IMR-90 (cell line): ENCODE data around the gene VILL. TPM values are rescaled to one million over a fixed set of nuclear protein-coding genes. Genes with fewer than 3 reads are reported as not detected.

ENCODE experiments used
- ATAC-seq: fragments of 200-7000 bp; cut with Tn5 transposase; 2 replicates; pipeline ENCODE4 v1.9.1; 2020; ENCODE audit warnings: low read depth, mild to moderate bottlenecking, moderate library complexity
- BruUV-seq: library from RNA; stranded (reverse); fragments of 400-500 nt; replicated peaks from 2 replicates; lab custom pipeline; 2021; lab: Mats Ljungman, UMichigan
- CTCF ChIA-PET: fragments of 300-600 bp; formaldehyde crosslinking; extraction: SDS; loops from one replicate; lab custom pipeline; 2021; ENCODE audit warnings: antibody characterized with exemption; lab: Yijun Ruan, JAX
- POLR2A ChIA-PET: fragments of 300-600 bp; sonication (Branson Sonifier 250); formaldehyde crosslinking; loops from one replicate; lab custom pipeline; 2022; ENCODE audit warnings: antibody characterized with exemption; ENCODE audit not compliant: unreplicated experiment; lab: Charles Lee
- DNase-seq: peaks from one replicate; pipeline ENCODE4 v3.0.0; 2013
- H2AFZ ChIP-seq: replicated peaks from 2 replicates; pipeline ENCODE3; 2013; ENCODE audit warnings: low read length, mild to moderate bottlenecking; ENCODE audit not compliant: poor library complexity
- H2AK5ac ChIP-seq: 2 replicates; pipeline ENCODE4 v1.6.1; 2013; ENCODE audit warnings: low read depth, low read length, inconsistent platforms
- H2AK9ac ChIP-seq: replicated peaks from 2 replicates; pipeline ENCODE3; 2013; ENCODE audit warnings: mild to moderate bottlenecking, low read depth, low read length, moderate library complexity; ENCODE audit not compliant: poor library complexity
- H2BK120ac ChIP-seq: 2 replicates; pipeline ENCODE4 v1.6.1; 2013; ENCODE audit warnings: low read depth, low read length, inconsistent platforms
- H2BK15ac ChIP-seq: 3 replicates; pipeline ENCODE4 v1.6.1; 2013; ENCODE audit warnings: low read depth, low read length, inconsistent platforms
- H2BK20ac ChIP-seq: 2 replicates; pipeline ENCODE4 v1.6.1; 2013; ENCODE audit warnings: low read depth, mild to moderate bottlenecking, inconsistent platforms, low read length, moderate library complexity
- H2BK5ac ChIP-seq: 2 replicates; pipeline ENCODE4 v1.6.1; 2013; ENCODE audit warnings: mild to moderate bottlenecking, low read depth, low read length, inconsistent platforms; ENCODE audit not compliant: poor library complexity, severe bottlenecking
- H3K14ac ChIP-seq: replicated peaks from 2 replicates; pipeline ENCODE4 v1.6.1; 2013; ENCODE audit warnings: low read depth, low read length, inconsistent platforms
- H3K18ac ChIP-seq: 2 replicates; pipeline ENCODE4 v1.6.1; 2013; ENCODE audit warnings: low read depth, low read length, control low read depth
- H3K23ac ChIP-seq: 2 replicates; pipeline ENCODE4 v1.6.1; 2013; ENCODE audit warnings: low read depth, low read length, inconsistent platforms
- H3K27ac ChIP-seq: 2 replicates; pipeline ENCODE4 v1.5.1; 2013; ENCODE audit warnings: mild to moderate bottlenecking, control low read depth, low read length; ENCODE audit not compliant: insufficient read depth
- H3K27me3 ChIP-seq: 2 replicates; pipeline ENCODE4 v1.6.1; 2013; ENCODE audit warnings: low read length; ENCODE audit not compliant: control insufficient read depth, insufficient read depth
- H3K36me3 ChIP-seq: 2 replicates; pipeline ENCODE4 v1.6.1; 2013; ENCODE audit warnings: low read length, mixed read lengths; ENCODE audit not compliant: control insufficient read depth, insufficient read depth
- H3K4ac ChIP-seq: 2 replicates; pipeline ENCODE4 v1.6.1; 2013; ENCODE audit warnings: low read depth, low read length, inconsistent platforms
- H3K4me1 ChIP-seq: 2 replicates; pipeline ENCODE4 v1.6.1; 2013; ENCODE audit warnings: low read length, mixed read lengths; ENCODE audit not compliant: control insufficient read depth, insufficient read depth
- H3K4me2 ChIP-seq: 2 replicates; pipeline ENCODE4 v1.6.1; 2013; ENCODE audit warnings: low read depth, mild to moderate bottlenecking, control low read depth, low read length, moderate library complexity
- H3K4me3 ChIP-seq: 2 replicates; pipeline ENCODE4 v1.5.1; 2013; ENCODE audit warnings: low read depth, mild to moderate bottlenecking, control low read depth, low read length, moderate library complexity; ENCODE audit not compliant: insufficient read depth
- H3K56ac ChIP-seq: 2 replicates; pipeline ENCODE4 v1.6.1; 2013; ENCODE audit warnings: low read length, inconsistent platforms; ENCODE audit not compliant: insufficient read depth; ENCODE audit errors: extremely low read depth
- H3K79me1 ChIP-seq, 2 experiments: 2 replicates each; pipeline ENCODE4 v1.6.1; 2013; ENCODE audit warnings: low read length in 2 of 2, inconsistent platforms in 1 of 2, low read depth in 1 of 2
- H3K9ac ChIP-seq: 2 replicates; pipeline ENCODE4 v1.6.1; 2013; ENCODE audit warnings: low read depth, low read length, control low read depth
- H3K9me1 ChIP-seq: 2 replicates; pipeline ENCODE4 v1.6.1; 2013; ENCODE audit warnings: low read length, inconsistent platforms; ENCODE audit not compliant: insufficient read depth
- H3K9me3 ChIP-seq: 2 replicates; pipeline ENCODE4 v1.6.1; 2013; ENCODE audit warnings: low read length; ENCODE audit not compliant: control insufficient read depth, insufficient read depth
- H4K20me1 ChIP-seq: 2 replicates; pipeline ENCODE4 v1.6.1; 2013; ENCODE audit warnings: low read length, inconsistent platforms; ENCODE audit not compliant: insufficient read depth
- H4K5ac ChIP-seq: 2 replicates; pipeline ENCODE4 v1.6.1; 2013; ENCODE audit warnings: mild to moderate bottlenecking, low read depth, low read length, control low read depth
- H4K8ac ChIP-seq, 2 experiments: 2 replicates each; pipeline ENCODE4 v1.6.1; 2013; ENCODE audit warnings: low read depth in 2 of 2, low read length in 2 of 2, control low read depth in 1 of 2, inconsistent platforms in 1 of 2
- H4K91ac ChIP-seq: 2 replicates; pipeline ENCODE4 v1.6.1; 2013; ENCODE audit warnings: low read depth, low read length, inconsistent platforms; ENCODE audit not compliant: insufficient read depth
- BHLHE40 ChIP-seq: fragments of 150-350 bp; IDR thresholded peaks from 2 replicates; pipeline ENCODE4 v1.6.1; 2016; ENCODE audit warnings: mild to moderate bottlenecking, low read depth, low read length
- CEBPB ChIP-seq: IDR thresholded peaks from 2 replicates; pipeline ENCODE4 v1.6.1; 2012; ENCODE audit warnings: low read depth, low read length, improper control_type of control experiment
- FOS ChIP-seq: fragments of 150-350 bp; IDR thresholded peaks from 2 replicates; pipeline ENCODE4 v1.6.1; 2016; ENCODE audit warnings: low read depth, low read length
- MAFK ChIP-seq: IDR thresholded peaks from 2 replicates; pipeline ENCODE4 v1.6.1; 2012; ENCODE audit warnings: low read depth, low read length, improper control_type of control experiment
- MAZ ChIP-seq: IDR thresholded peaks from 2 replicates; pipeline ENCODE4 v1.6.1; 2012; ENCODE audit warnings: low read depth, mild to moderate bottlenecking, low read length, improper control_type of control experiment, moderate library complexity, borderline replicate concordance
- NFE2L2 ChIP-seq: fragments of 150-350 bp; IDR thresholded peaks from 2 replicates; pipeline ENCODE4 v1.6.1; 2016; ENCODE audit warnings: low read depth, mild to moderate bottlenecking, low read length
- POLR2A ChIP-seq: IDR thresholded peaks from 2 replicates; pipeline ENCODE4 v1.6.1; 2012; ENCODE audit warnings: mild to moderate bottlenecking, low read depth, low read length
- RAD21 ChIP-seq: IDR thresholded peaks from 2 replicates; pipeline ENCODE4 v1.6.1; 2012; ENCODE audit warnings: low read length, improper control_type of control experiment
- RCOR1 ChIP-seq: IDR thresholded peaks from 2 replicates; pipeline ENCODE4 v1.6.1; 2012; ENCODE audit warnings: mild to moderate bottlenecking, low read length, improper control_type of control experiment; ENCODE audit not compliant: insufficient replicate concordance
- SMC3 ChIP-seq: fragments of 150-350 bp; IDR thresholded peaks from 2 replicates; pipeline ENCODE4 v1.6.1; 2016; ENCODE audit warnings: low read depth, mild to moderate bottlenecking, antibody characterized with exemption, low read length, moderate library complexity
- WGBS, 2 experiments: methylation state at CpG; one replicate each; pipeline versions ENCODE4 v1.1.5 to v1.1.7; 2013; ENCODE audit warnings: missing lambda C conversion rate in 2 of 2; ENCODE audit not compliant: insufficient read length in 1 of 2; ENCODE audit errors: extremely low coverage in 2 of 2; 5-methylcytosine and 5-hydroxymethylcytosine counted together
- dilution Hi-C: fragments of 300-500 bp; cut with HindIII; formaldehyde crosslinking; loops from one replicate; pipeline ENCODE4 v1.14.3; 2018; ENCODE audit warnings: low sequenced_read_pairs; ENCODE audit not compliant: unreplicated experiment
- in situ Hi-C: fragments of 300-500 bp; cut with MboI; formaldehyde crosslinking; loops from 3 replicates; pipeline ENCODE4 v1.14.3; 2019; ENCODE audit warnings: low sequenced_read_pairs, inconsistent platforms, mixed read lengths
- intact Hi-C: fragments of 100-400 bp; cut with micrococcal nuclease; formaldehyde crosslinking; loops from 2 replicates; pipeline ENCODE4 v1.10.0; 2022
- polyA plus RNA-seq, 3 experiments: library from polyadenylated mRNA; depleted of rRNA; stranded (reverse); fragments of >200 nt; gene quantifications; 2 replicates each; pipeline ENCODE4 v1.2.3, GENCODE V29; 2012; ENCODE audit warnings: low replicate concordance in 1 of 3
- total RNA-seq: library from RNA; depleted of rRNA; stranded (reverse); fragments of >200 nt; gene quantifications from 2 replicates; pipeline ENCODE4 v1.2.3, GENCODE V29; 2012
- TF ChIP-seq, protein P1 (sequence below): fragments of 150-350 bp; IDR thresholded peaks from 2 replicates; pipeline ENCODE4 v1.6.1; 2016; ENCODE audit warnings: low read depth, mild to moderate bottlenecking, low read length, moderate library complexity, borderline replicate concordance
- TF ChIP-seq, protein P2 (sequence below): conservative IDR thresholded peaks from 2 replicates; pipeline ENCODE4 v1.5.1; 2012; ENCODE audit warnings: mild to moderate bottlenecking, low read depth, low read length, improper control_type of control experiment

VILL gene
- total and polyA plus RNA-seq, 2 of the 4 experiments (the other 2 are of a cell fraction) = 2.3 to 4.7 TPM

DNA sequence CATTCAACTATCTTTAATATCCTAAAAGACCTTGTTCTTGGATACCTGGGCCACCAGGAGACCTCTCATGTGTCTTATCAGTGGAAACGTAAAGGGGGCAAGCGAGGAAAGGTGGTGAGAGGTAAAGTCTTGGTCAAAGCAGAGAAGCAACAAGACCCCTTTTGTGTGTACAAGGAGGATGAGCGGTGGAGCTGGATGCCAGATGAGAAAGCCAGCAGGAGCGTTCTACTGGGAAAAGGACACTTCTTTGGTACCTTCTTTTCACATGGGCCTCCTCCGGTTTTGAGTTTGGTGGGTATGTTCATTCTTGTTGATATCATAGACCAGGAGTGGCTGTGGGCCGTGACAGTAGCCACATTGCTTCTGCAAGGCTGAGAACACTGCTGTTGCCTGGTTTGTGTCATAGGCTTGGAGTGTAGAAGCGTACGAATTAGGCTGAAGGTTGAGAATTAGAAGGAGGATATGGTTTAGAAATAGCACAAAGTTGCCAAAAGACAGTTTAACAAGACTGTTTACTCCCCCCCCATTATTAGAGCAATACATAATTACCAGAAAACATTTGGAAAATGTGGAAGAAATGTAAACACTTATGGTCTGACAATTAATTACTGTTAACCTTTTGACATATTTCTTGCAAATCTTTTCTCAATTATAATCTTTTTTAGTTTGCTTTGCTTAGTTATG lies 46.8 kb upstream of the VILL start:
- peak overlapping the region; percentile 45; the same call in 1 of the 2 replicates for H3K27ac ChIP-seq
- DNase-seq (no peak), ATAC-seq (no peak)
- H3K9me3 ChIP-seq = no peaks in the 10 kb centered on the region
- H3K4me2 ChIP-seq = no peak overlapping the region; the same call in 1 of the 2 replicates
- H2BK5ac ChIP-seq = no peak overlapping the region
- H2BK15ac ChIP-seq = no peak overlapping the region
- no peak overlapping the region for H3K23ac ChIP-seq
- ChIA-PET CTCF (no interaction called here), POLR2A (no interaction called here)
- dilution Hi-C loops (no loop called here), in situ Hi-C loops (no loop called here), intact Hi-C loops (no loop called here)
- peak overlapping the region; percentile 66 for H3K14ac ChIP-seq
- peaks cover 7% of the 10 kb centered on the region; the same call in 1 of the 2 replicates for H4K20me1 ChIP-seq
- H3K27me3 ChIP-seq = no peaks in the 10 kb centered on the region
- H3K79me1 ChIP-seq = peaks cover 10 to 58% of the 10 kb centered on the region in 2 experiments
- H2AK9ac ChIP-seq = no peak overlapping the region
- H3K4me3 ChIP-seq = no peak overlapping the region
- no peak overlapping the region for H3K9ac ChIP-seq
- H4K91ac ChIP-seq = peak overlapping the region; percentile 43; the same call in 1 of the 2 replicates
- H2BK20ac ChIP-seq = peak overlapping the region; percentile 44; the same call in 1 of the 2 replicates
- peak overlapping the region; percentile 55; the same call in 1 of the 2 replicates for H3K4ac ChIP-seq
- peak overlapping the region in 1 of 2 experiments; percentile 65; a peak in 2 of 4 replicates for H4K8ac ChIP-seq
- no peak overlapping the region for H2AK5ac ChIP-seq
- TF ChIP-seq MAFK (no peak), MAZ (no peak), SMC3 (no peak), CEBPB (no peak), RAD21 (no peak), POLR2A (no peak), NFE2L2 (no peak), FOS (no peak), RCOR1 (no peak), BHLHE40 (no peak)
- TF ChIP-seq, protein P1, sequence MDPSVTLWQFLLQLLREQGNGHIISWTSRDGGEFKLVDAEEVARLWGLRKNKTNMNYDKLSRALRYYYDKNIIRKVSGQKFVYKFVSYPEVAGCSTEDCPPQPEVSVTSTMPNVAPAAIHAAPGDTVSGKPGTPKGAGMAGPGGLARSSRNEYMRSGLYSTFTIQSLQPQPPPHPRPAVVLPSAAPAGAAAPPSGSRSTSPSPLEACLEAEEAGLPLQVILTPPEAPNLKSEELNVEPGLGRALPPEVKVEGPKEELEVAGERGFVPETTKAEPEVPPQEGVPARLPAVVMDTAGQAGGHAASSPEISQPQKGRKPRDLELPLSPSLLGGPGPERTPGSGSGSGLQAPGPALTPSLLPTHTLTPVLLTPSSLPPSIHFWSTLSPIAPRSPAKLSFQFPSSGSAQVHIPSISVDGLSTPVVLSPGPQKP = no peak
- TF ChIP-seq, protein P2, sequence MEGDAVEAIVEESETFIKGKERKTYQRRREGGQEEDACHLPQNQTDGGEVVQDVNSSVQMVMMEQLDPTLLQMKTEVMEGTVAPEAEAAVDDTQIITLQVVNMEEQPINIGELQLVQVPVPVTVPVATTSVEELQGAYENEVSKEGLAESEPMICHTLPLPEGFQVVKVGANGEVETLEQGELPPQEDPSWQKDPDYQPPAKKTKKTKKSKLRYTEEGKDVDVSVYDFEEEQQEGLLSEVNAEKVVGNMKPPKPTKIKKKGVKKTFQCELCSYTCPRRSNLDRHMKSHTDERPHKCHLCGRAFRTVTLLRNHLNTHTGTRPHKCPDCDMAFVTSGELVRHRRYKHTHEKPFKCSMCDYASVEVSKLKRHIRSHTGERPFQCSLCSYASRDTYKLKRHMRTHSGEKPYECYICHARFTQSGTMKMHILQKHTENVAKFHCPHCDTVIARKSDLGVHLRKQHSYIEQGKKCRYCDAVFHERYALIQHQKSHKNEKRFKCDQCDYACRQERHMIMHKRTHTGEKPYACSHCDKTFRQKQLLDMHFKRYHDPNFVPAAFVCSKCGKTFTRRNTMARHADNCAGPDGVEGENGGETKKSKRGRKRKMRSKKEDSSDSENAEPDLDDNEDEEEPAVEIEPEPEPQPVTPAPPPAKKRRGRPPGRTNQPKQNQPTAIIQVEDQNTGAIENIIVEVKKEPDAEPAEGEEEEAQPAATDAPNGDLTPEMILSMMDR = no peak
- peaks cover 24% of the 10 kb centered on the region for H3K4me1 ChIP-seq
- H2BK120ac ChIP-seq = peak overlapping the region; percentile 40; the same call in 1 of the 2 replicates
- no peaks in the 10 kb centered on the region for H3K36me3 ChIP-seq
- H2AFZ ChIP-seq = no peak overlapping the region
- peak overlapping the region; percentile 3; the same call in 1 of the 2 replicates for H4K5ac ChIP-seq
- peaks cover 21% of the 10 kb centered on the region for H3K9me1 ChIP-seq
- H3K18ac ChIP-seq = peak overlapping the region; percentile 67; the same call in 1 of the 2 replicates
- no CpG with 5 or more reads among the region's 8 CpGs for WGBS, 2 experiments
- no peak overlapping the region for H3K56ac ChIP-seq
- no TSS peak for BruUV-seq
